IMR-90 (cell line): ENCODE data around the gene DCAF11. TPM values are rescaled to one million over a fixed set of nuclear protein-coding genes. Genes with fewer than 3 reads are reported as not detected.

Experiments used
- ATAC-seq: fragments of 200-7000 bp; cut with Tn5 transposase; 2 replicates; pipeline ENCODE4 v1.9.1; 2020; ENCODE audit warnings: low read depth, mild to moderate bottlenecking, moderate library complexity
- BruUV-seq: library from RNA; stranded (reverse); fragments of 400-500 nt; replicated peaks from 2 replicates; lab custom pipeline; 2021; lab: Mats Ljungman, UMichigan
- CTCF ChIA-PET: fragments of 300-600 bp; formaldehyde crosslinking; extraction: SDS; loops from one replicate; lab custom pipeline; 2021; ENCODE audit warnings: antibody characterized with exemption; lab: Yijun Ruan, JAX
- POLR2A ChIA-PET: fragments of 300-600 bp; sonication (Branson Sonifier 250); formaldehyde crosslinking; loops from one replicate; lab custom pipeline; 2022; ENCODE audit warnings: antibody characterized with exemption; ENCODE audit not compliant: unreplicated experiment; lab: Charles Lee
- DNase-seq: peaks from one replicate; pipeline ENCODE4 v3.0.0; 2013
- H2AFZ ChIP-seq: replicated peaks from 2 replicates; pipeline ENCODE3; 2013; ENCODE audit warnings: low read length, mild to moderate bottlenecking; ENCODE audit not compliant: poor library complexity
- H2AK5ac ChIP-seq: 2 replicates; pipeline ENCODE4 v1.6.1; 2013; ENCODE audit warnings: low read depth, low read length, inconsistent platforms
- H2AK9ac ChIP-seq: replicated peaks from 2 replicates; pipeline ENCODE3; 2013; ENCODE audit warnings: mild to moderate bottlenecking, low read depth, low read length, moderate library complexity; ENCODE audit not compliant: poor library complexity
- H2BK120ac ChIP-seq: 2 replicates; pipeline ENCODE4 v1.6.1; 2013; ENCODE audit warnings: low read depth, low read length, inconsistent platforms
- H2BK15ac ChIP-seq: 3 replicates; pipeline ENCODE4 v1.6.1; 2013; ENCODE audit warnings: low read depth, low read length, inconsistent platforms
- H2BK20ac ChIP-seq: 2 replicates; pipeline ENCODE4 v1.6.1; 2013; ENCODE audit warnings: low read depth, mild to moderate bottlenecking, inconsistent platforms, low read length, moderate library complexity
- H2BK5ac ChIP-seq: 2 replicates; pipeline ENCODE4 v1.6.1; 2013; ENCODE audit warnings: mild to moderate bottlenecking, low read depth, low read length, inconsistent platforms; ENCODE audit not compliant: poor library complexity, severe bottlenecking
- H3K14ac ChIP-seq: replicated peaks from 2 replicates; pipeline ENCODE4 v1.6.1; 2013; ENCODE audit warnings: low read depth, low read length, inconsistent platforms
- H3K18ac ChIP-seq: 2 replicates; pipeline ENCODE4 v1.6.1; 2013; ENCODE audit warnings: low read depth, low read length, control low read depth
- H3K23ac ChIP-seq: 2 replicates; pipeline ENCODE4 v1.6.1; 2013; ENCODE audit warnings: low read depth, low read length, inconsistent platforms
- H3K27ac ChIP-seq: 2 replicates; pipeline ENCODE4 v1.5.1; 2013; ENCODE audit warnings: mild to moderate bottlenecking, control low read depth, low read length; ENCODE audit not compliant: insufficient read depth
- H3K27me3 ChIP-seq: 2 replicates; pipeline ENCODE4 v1.6.1; 2013; ENCODE audit warnings: low read length; ENCODE audit not compliant: control insufficient read depth, insufficient read depth
- H3K36me3 ChIP-seq: 2 replicates; pipeline ENCODE4 v1.6.1; 2013; ENCODE audit warnings: low read length, mixed read lengths; ENCODE audit not compliant: control insufficient read depth, insufficient read depth
- H3K4ac ChIP-seq: 2 replicates; pipeline ENCODE4 v1.6.1; 2013; ENCODE audit warnings: low read depth, low read length, inconsistent platforms
- H3K4me1 ChIP-seq: 2 replicates; pipeline ENCODE4 v1.6.1; 2013; ENCODE audit warnings: low read length, mixed read lengths; ENCODE audit not compliant: control insufficient read depth, insufficient read depth
- H3K4me2 ChIP-seq: 2 replicates; pipeline ENCODE4 v1.6.1; 2013; ENCODE audit warnings: low read depth, mild to moderate bottlenecking, control low read depth, low read length, moderate library complexity
- H3K4me3 ChIP-seq: 2 replicates; pipeline ENCODE4 v1.5.1; 2013; ENCODE audit warnings: low read depth, mild to moderate bottlenecking, control low read depth, low read length, moderate library complexity; ENCODE audit not compliant: insufficient read depth
- H3K56ac ChIP-seq: 2 replicates; pipeline ENCODE4 v1.6.1; 2013; ENCODE audit warnings: low read length, inconsistent platforms; ENCODE audit not compliant: insufficient read depth; ENCODE audit errors: extremely low read depth
- H3K79me1 ChIP-seq, 2 experiments: 2 replicates each; pipeline ENCODE4 v1.6.1; 2013; ENCODE audit warnings: low read length in 2 of 2, inconsistent platforms in 1 of 2, low read depth in 1 of 2
- H3K9ac ChIP-seq: 2 replicates; pipeline ENCODE4 v1.6.1; 2013; ENCODE audit warnings: low read depth, low read length, control low read depth
- H3K9me1 ChIP-seq: 2 replicates; pipeline ENCODE4 v1.6.1; 2013; ENCODE audit warnings: low read length, inconsistent platforms; ENCODE audit not compliant: insufficient read depth
- H3K9me3 ChIP-seq: 2 replicates; pipeline ENCODE4 v1.6.1; 2013; ENCODE audit warnings: low read length; ENCODE audit not compliant: control insufficient read depth, insufficient read depth
- H4K20me1 ChIP-seq: 2 replicates; pipeline ENCODE4 v1.6.1; 2013; ENCODE audit warnings: low read length, inconsistent platforms; ENCODE audit not compliant: insufficient read depth
- H4K5ac ChIP-seq: 2 replicates; pipeline ENCODE4 v1.6.1; 2013; ENCODE audit warnings: mild to moderate bottlenecking, low read depth, low read length, control low read depth
- H4K8ac ChIP-seq, 2 experiments: 2 replicates each; pipeline ENCODE4 v1.6.1; 2013; ENCODE audit warnings: low read depth in 2 of 2, low read length in 2 of 2, control low read depth in 1 of 2, inconsistent platforms in 1 of 2
- H4K91ac ChIP-seq: 2 replicates; pipeline ENCODE4 v1.6.1; 2013; ENCODE audit warnings: low read depth, low read length, inconsistent platforms; ENCODE audit not compliant: insufficient read depth
- BHLHE40 ChIP-seq: fragments of 150-350 bp; IDR thresholded peaks from 2 replicates; pipeline ENCODE4 v1.6.1; 2016; ENCODE audit warnings: mild to moderate bottlenecking, low read depth, low read length
- CEBPB ChIP-seq: IDR thresholded peaks from 2 replicates; pipeline ENCODE4 v1.6.1; 2012; ENCODE audit warnings: low read depth, low read length, improper control_type of control experiment
- CHD1 ChIP-seq: IDR thresholded peaks from 2 replicates; pipeline ENCODE4 v1.6.1; 2012; ENCODE audit warnings: low read depth, low read length, improper control_type of control experiment
- ELK1 ChIP-seq: fragments of 150-350 bp; IDR thresholded peaks from 2 replicates; pipeline ENCODE4 v1.6.1; 2016; ENCODE audit warnings: low read depth, mild to moderate bottlenecking, low read length, moderate library complexity, borderline replicate concordance
- FOS ChIP-seq: fragments of 150-350 bp; IDR thresholded peaks from 2 replicates; pipeline ENCODE4 v1.6.1; 2016; ENCODE audit warnings: low read depth, low read length
- MAZ ChIP-seq: IDR thresholded peaks from 2 replicates; pipeline ENCODE4 v1.6.1; 2012; ENCODE audit warnings: low read depth, mild to moderate bottlenecking, low read length, improper control_type of control experiment, moderate library complexity, borderline replicate concordance
- NFE2L2 ChIP-seq: fragments of 150-350 bp; IDR thresholded peaks from 2 replicates; pipeline ENCODE4 v1.6.1; 2016; ENCODE audit warnings: low read depth, mild to moderate bottlenecking, low read length
- POLR2A ChIP-seq: IDR thresholded peaks from 2 replicates; pipeline ENCODE4 v1.6.1; 2012; ENCODE audit warnings: mild to moderate bottlenecking, low read depth, low read length
- RCOR1 ChIP-seq: IDR thresholded peaks from 2 replicates; pipeline ENCODE4 v1.6.1; 2012; ENCODE audit warnings: mild to moderate bottlenecking, low read length, improper control_type of control experiment; ENCODE audit not compliant: insufficient replicate concordance
- SMC3 ChIP-seq: fragments of 150-350 bp; IDR thresholded peaks from 2 replicates; pipeline ENCODE4 v1.6.1; 2016; ENCODE audit warnings: low read depth, mild to moderate bottlenecking, antibody characterized with exemption, low read length, moderate library complexity
- WGBS, 2 experiments: methylation state at CpG; one replicate each; pipeline versions ENCODE4 v1.1.5 to v1.1.7; 2013; ENCODE audit warnings: missing lambda C conversion rate in 2 of 2; ENCODE audit not compliant: insufficient read length in 1 of 2; ENCODE audit errors: extremely low coverage in 2 of 2; 5-methylcytosine and 5-hydroxymethylcytosine counted together
- dilution Hi-C: fragments of 300-500 bp; cut with HindIII; formaldehyde crosslinking; loops from one replicate; pipeline ENCODE4 v1.14.3; 2018; ENCODE audit warnings: low sequenced_read_pairs; ENCODE audit not compliant: unreplicated experiment
- in situ Hi-C: fragments of 300-500 bp; cut with MboI; formaldehyde crosslinking; loops from 3 replicates; pipeline ENCODE4 v1.14.3; 2019; ENCODE audit warnings: low sequenced_read_pairs, inconsistent platforms, mixed read lengths
- intact Hi-C: fragments of 100-400 bp; cut with micrococcal nuclease; formaldehyde crosslinking; loops from 2 replicates; pipeline ENCODE4 v1.10.0; 2022
- polyA plus RNA-seq, 3 experiments: library from polyadenylated mRNA; depleted of rRNA; stranded (reverse); fragments of >200 nt; gene quantifications; 2 replicates each; pipeline ENCODE4 v1.2.3, GENCODE V29; 2012; ENCODE audit warnings: low replicate concordance in 1 of 3
- total RNA-seq: library from RNA; depleted of rRNA; stranded (reverse); fragments of >200 nt; gene quantifications from 2 replicates; pipeline ENCODE4 v1.2.3, GENCODE V29; 2012
- TF ChIP-seq, protein P1 (sequence below): fragments of 150-350 bp; IDR thresholded peaks from 2 replicates; pipeline ENCODE4 v1.6.1; 2017; ENCODE audit warnings: mild to moderate bottlenecking, antibody characterized with exemption, low read length, low read depth

DCAF11 gene
- total and polyA plus RNA-seq, 2 of the 4 experiments (the other 2 are of a cell fraction), result 21.0 to 52.0 TPM

- Histone ChIP-seq H3K27me3 (no peaks in the 10 kb centered on the region), H3K4me1 (peaks cover 8% of the 10 kb centered on the region; the same call in 1 of the 2 replicates), H2BK15ac (no peak overlapping the region), H4K5ac (no peak overlapping the region), H3K79me1 (peaks cover 10 to 18% of the 10 kb centered on the region in 2 experiments; a peak in 3 of 4 replicates), H3K9me3 (no peaks in the 10 kb centered on the region), H2BK120ac (no peak overlapping the region), H3K14ac (no peak overlapping the region), H2AK9ac (no peak overlapping the region), H2BK5ac (no peak overlapping the region), H3K4me2 (no peak overlapping the region), H2BK20ac (no peak overlapping the region), H3K4me3 (no peak overlapping the region), H4K8ac (no peak overlapping the region), H2AFZ (no peak overlapping the region), H3K23ac (no peak overlapping the region), H3K9me1 (peaks cover 12% of the 10 kb centered on the region), H3K56ac (no peak overlapping the region), H3K4ac (no peak overlapping the region), H2AK5ac (no peak overlapping the region), H4K20me1 (0 out of 2 replicates have a peak, but pooled peaks cover 6% of the 10 kb centered on the region), H3K9ac (no peak overlapping the region), H3K36me3 (peaks cover 6% of the 10 kb centered on the region), H3K18ac (no peak overlapping the region), H4K91ac (no peak overlapping the region), H3K27ac (no peak overlapping the region)
- BruUV-seq, result no TSS peak
- WGBS, 2 experiments, result no CpG with 5 or more reads among the region's 2 CpGs
- in situ Hi-C loops (loop anchor here (10.0 to 25.0 kb wide), 3 partner anchors 302 to 1046 kb away; partner anchors contain the start of genes ACIN1, BCL2L2, C14orf119 and PABPN1), dilution Hi-C loops (no loop called here), intact Hi-C loops (no loop called here)
- CTCF ChIA-PET, result no interaction called here
- ATAC-seq (no peak), DNase-seq (no peak)
- no peak for TF ChIP-seq CEBPB
- TF ChIP-seq, protein P1, sequence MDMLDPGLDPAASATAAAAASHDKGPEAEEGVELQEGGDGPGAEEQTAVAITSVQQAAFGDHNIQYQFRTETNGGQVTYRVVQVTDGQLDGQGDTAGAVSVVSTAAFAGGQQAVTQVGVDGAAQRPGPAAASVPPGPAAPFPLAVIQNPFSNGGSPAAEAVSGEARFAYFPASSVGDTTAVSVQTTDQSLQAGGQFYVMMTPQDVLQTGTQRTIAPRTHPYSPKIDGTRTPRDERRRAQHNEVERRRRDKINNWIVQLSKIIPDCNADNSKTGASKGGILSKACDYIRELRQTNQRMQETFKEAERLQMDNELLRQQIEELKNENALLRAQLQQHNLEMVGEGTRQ, result no peak
- TF ChIP-seq SMC3, result no peak
- TF ChIP-seq RCOR1, result no peak
- no peak for TF ChIP-seq CHD1
- TF ChIP-seq ELK1, result no peak
- no peak for TF ChIP-seq FOS
- TF ChIP-seq BHLHE40, result no peak
- TF ChIP-seq MAZ, result no peak
- TF ChIP-seq NFE2L2, result no peak
- no peak for TF ChIP-seq POLR2A
- POLR2A ChIA-PET, result no interaction called here
These were observed 18.4 kb downstream of the DCAF11 start for GRCh38 chr14:24132976-24133375.
